Measurements from ENCODE around the gene TLE4. TPM values are rescaled to one million over a fixed set of nuclear protein-coding genes. Genes with fewer than 3 reads are reported as not detected.

Gene TLE4
- total and polyA plus RNA-seq, 7 donors: 7.6 to 60.9 (median 29.1) TPM

DNA sequence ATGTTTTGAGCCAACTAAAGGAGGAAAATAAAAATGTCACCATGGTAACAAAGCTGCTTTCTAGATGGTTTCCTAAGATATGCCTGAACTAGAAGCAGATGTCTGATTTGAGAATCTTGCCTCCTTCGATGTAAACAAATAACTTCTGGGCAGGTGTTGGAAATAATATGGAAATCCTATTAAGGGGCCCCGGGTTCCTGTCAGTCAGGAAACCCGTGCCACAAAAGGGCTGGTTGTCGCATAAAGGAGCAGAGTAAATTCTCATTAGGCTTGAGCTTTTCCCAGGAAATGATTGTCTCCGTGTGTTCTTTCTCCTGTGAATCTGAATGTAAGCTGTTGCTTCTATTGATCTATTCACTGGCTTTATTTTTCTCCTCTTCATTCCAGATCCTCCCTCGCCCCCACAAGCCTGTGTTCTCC is 90.8 kb downstream of the TLE4 start:
- no peaks in the 10 kb centered on the region for H3K27me3 ChIP-seq
- peaks cover 0 to 15% (median 7%) of the 10 kb centered on the region in 4 donors for H3K4me1 ChIP-seq
- DNase-seq: no peak
- TF ChIP-seq EP300 (IDR thresholded peaks at IDR 0.05): no peak
- no peak for TF ChIP-seq POLR2A (IDR thresholded peaks at IDR 0.05)
- no peak for TF ChIP-seq POLR2AphosphoS5 (IDR thresholded peaks at IDR 0.05)
- TF ChIP-seq, protein P1, sequence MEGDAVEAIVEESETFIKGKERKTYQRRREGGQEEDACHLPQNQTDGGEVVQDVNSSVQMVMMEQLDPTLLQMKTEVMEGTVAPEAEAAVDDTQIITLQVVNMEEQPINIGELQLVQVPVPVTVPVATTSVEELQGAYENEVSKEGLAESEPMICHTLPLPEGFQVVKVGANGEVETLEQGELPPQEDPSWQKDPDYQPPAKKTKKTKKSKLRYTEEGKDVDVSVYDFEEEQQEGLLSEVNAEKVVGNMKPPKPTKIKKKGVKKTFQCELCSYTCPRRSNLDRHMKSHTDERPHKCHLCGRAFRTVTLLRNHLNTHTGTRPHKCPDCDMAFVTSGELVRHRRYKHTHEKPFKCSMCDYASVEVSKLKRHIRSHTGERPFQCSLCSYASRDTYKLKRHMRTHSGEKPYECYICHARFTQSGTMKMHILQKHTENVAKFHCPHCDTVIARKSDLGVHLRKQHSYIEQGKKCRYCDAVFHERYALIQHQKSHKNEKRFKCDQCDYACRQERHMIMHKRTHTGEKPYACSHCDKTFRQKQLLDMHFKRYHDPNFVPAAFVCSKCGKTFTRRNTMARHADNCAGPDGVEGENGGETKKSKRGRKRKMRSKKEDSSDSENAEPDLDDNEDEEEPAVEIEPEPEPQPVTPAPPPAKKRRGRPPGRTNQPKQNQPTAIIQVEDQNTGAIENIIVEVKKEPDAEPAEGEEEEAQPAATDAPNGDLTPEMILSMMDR (IDR thresholded peaks at IDR 0.05): no peak
- no peaks in the 10 kb centered on the region for H3K9me3 ChIP-seq
- intact Hi-C loops (cut with DNase I): no loop called here
- no peaks in the 10 kb centered on the region for H3K36me3 ChIP-seq
- 42 to 76% methylated on average over 6 of the region's 6 CpGs for WGBS, 2 donors
- no peak overlapping the region for H3K27ac ChIP-seq
- H3K4me3 ChIP-seq: no peak overlapping the region

DNA sequence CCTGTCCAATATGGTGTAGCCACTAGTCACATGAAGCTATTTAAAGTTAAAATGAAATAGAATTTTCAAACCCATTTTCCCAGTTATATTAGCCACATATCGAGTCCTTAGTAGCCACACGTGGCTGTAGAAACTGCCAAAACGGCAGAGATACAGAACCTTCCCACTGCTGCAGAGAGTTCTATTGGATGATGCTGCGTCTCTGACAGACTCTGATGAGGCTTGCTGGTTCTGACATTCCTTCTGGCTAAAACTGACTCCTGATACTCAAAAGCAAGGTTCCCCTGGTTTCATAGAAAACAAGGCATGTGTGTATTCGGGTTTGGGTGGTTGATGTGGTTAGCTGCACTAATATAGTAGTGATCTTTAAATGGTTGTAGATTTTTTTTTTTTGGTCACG is 91.5 kb downstream of the TLE4 start:
- TF ChIP-seq POLR2A (IDR thresholded peaks at IDR 0.05) (no peak), POLR2AphosphoS5 (IDR thresholded peaks at IDR 0.05) (no peak), EP300 (IDR thresholded peaks at IDR 0.05) (no peak)
- TF ChIP-seq, protein P1 (IDR thresholded peaks at IDR 0.05): no peak
- Histone ChIP-seq H3K4me1 (peaks cover 0 to 18% (median 7%) of the 10 kb centered on the region in 4 donors), H3K36me3 (no peaks in the 10 kb centered on the region), H3K4me3 (no peak overlapping the region), H3K9me3 (no peaks in the 10 kb centered on the region), H3K27me3 (no peaks in the 10 kb centered on the region), H3K27ac (no peak overlapping the region)
- WGBS, 2 donors: 76 to 84% methylated on average over 6 of the region's 6 CpGs
- no peak for DNase-seq
- intact Hi-C loops (cut with DNase I): no loop called here

DNA sequence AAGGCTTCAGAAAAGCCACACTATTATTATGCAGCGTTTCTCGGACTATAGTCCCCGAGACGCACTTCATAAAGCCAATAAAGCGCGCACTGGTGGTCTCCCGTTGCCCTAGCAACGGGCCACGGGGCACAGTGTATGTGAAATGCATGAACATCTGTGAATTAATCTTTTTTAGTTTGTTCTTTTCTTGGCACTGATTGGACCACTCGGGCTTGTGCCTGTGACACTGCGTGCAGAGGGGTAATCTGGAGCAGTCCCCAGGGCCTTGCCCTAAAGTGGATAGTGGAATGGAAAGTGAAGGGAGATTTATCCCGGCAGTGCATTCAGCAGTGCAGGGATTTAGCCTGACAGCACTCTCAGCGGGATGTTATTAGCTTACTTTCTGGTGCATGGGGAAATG is 92.1 kb downstream of the TLE4 start:
- DNase-seq: no peak
- H3K4me1 ChIP-seq: peaks cover 0 to 24% (median 10%) of the 10 kb centered on the region in 4 donors
- no peaks in the 10 kb centered on the region for H3K9me3 ChIP-seq
- H3K36me3 ChIP-seq: no peaks in the 10 kb centered on the region
- TF ChIP-seq POLR2A (IDR thresholded peaks at IDR 0.05) (no peak), POLR2AphosphoS5 (IDR thresholded peaks at IDR 0.05) (no peak), EP300 (IDR thresholded peaks at IDR 0.05) (no peak)
- TF ChIP-seq, protein P1 (IDR thresholded peaks at IDR 0.05): no peak
- 77 to 88% methylated on average over 13 of the region's 13 CpGs for whole genome bisulfite sequencing, 2 donors
- intact Hi-C loops (cut with DNase I): no loop called here
- H3K27me3 ChIP-seq: no peaks in the 10 kb centered on the region
- H3K27ac ChIP-seq: no peak overlapping the region
- H3K4me3 ChIP-seq: no peak overlapping the region

DNA sequence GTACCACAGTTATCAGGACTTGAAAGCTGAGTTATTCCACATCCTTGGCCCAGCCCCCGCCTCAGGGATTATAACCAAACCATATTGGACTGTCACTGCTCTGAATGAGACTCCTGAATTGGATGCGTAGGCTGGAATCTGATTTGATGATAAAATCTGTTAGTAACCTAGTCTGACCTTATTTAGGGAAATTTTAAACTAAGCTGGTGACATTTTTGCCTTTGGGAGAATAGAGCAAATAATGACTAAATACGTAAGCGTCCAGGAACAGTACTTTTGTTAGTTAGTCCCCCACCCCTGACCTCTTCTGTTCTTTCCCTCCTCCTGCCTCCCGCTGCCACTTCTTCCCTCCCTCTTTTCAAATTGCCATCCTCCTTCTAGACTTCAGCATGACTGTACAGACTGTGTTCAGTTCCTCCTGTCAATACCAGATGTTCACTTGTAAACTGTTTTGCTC is 92.6 kb downstream of the TLE4 start:
- no peaks in the 10 kb centered on the region for H3K9me3 ChIP-seq
- H3K4me3 ChIP-seq: no peak overlapping the region
- H3K27me3 ChIP-seq: no peaks in the 10 kb centered on the region
- DNase-seq: no peak
- 79 to 85% methylated on average over 5 of the region's 5 CpGs for WGBS, 2 donors
- H3K27ac ChIP-seq: no peak overlapping the region
- intact Hi-C loops (cut with DNase I): no loop called here
- H3K36me3 ChIP-seq: no peaks in the 10 kb centered on the region
- H3K4me1 ChIP-seq: peaks cover 0 to 27% (median 12%) of the 10 kb centered on the region in 4 donors
- TF ChIP-seq POLR2AphosphoS5 (IDR thresholded peaks at IDR 0.05): no peak
- no peak for TF ChIP-seq POLR2A (IDR thresholded peaks at IDR 0.05)
- TF ChIP-seq, protein P1 (IDR thresholded peaks at IDR 0.05): no peak
- TF ChIP-seq EP300 (IDR thresholded peaks at IDR 0.05): no peak

DNA sequence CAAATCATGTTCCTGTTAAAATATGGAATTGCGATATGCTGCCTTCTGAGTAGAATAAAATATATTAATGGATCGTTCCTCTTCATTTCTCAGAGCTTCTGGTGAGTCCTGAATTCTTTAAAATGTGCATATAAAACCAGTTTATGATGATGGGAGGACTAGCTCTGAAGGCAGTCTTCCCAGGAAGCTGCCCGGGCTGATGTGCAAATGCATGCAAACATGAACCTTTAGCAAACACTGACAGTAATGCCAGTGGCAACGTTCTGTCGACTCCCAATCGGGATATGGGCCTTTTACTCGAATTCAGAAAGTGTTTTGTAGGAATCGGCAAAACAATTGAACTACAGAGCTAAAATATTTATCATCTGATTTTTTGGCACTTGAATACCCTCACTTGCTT is 93.6 kb downstream of the TLE4 start:
- DNase-seq: no peak
- 78 to 80% methylated on average over 8 of the region's 8 CpGs for WGBS, 2 donors

More for the DNA sequence above, 93.6 kb downstream of the TLE4 start:
- H3K4me1 ChIP-seq: peaks cover 0 to 27% (median 12%) of the 10 kb centered on the region in 4 donors
- H3K27me3 ChIP-seq: no peaks in the 10 kb centered on the region
- H3K27ac ChIP-seq: no peak overlapping the region
- no peaks in the 10 kb centered on the region for H3K36me3 ChIP-seq
- H3K9me3 ChIP-seq: no peaks in the 10 kb centered on the region
- TF ChIP-seq EP300 (IDR thresholded peaks at IDR 0.05) (no peak), POLR2AphosphoS5 (IDR thresholded peaks at IDR 0.05) (no peak), POLR2A (IDR thresholded peaks at IDR 0.05) (no peak)
- TF ChIP-seq, protein P1 (IDR thresholded peaks at IDR 0.05): no peak
- no peak overlapping the region for H3K4me3 ChIP-seq
- intact Hi-C loops (cut with DNase I): no loop called here
